ENCODE measurements around the gene FAM20C. TPM values are rescaled to one million over a fixed set of nuclear protein-coding genes. Genes with fewer than 3 reads are reported as not detected.
A peak's percentile ranks its signal among the peaks of the same experiment; 100 is the strongest.

Gene FAM20C
- total RNA-seq, 1 experiment from 2014 or later, result 34.0 TPM

GRCh38 chr7:282621-283020 is 90.2 kb downstream of the FAM20C start:
- Histone ChIP-seq H3K27me3 (replicated peaks; ENCODE audit: control insufficient read depth, insufficient read depth, low read length) (no peaks in the 10 kb centered on the region), H3K4me1 (peaks cover 16% of the 10 kb centered on the region), H3K4me3 (ENCODE audit: low read depth, low read length) (no peak overlapping the region), H3K9me3 (no peaks in the 10 kb centered on the region), H3K36me3 (ENCODE audit: control insufficient read depth, insufficient read depth, low read length) (no peaks in the 10 kb centered on the region)
- H3K36me3 Mint-ChIP-seq (ENCODE audit: insufficient read depth, unreplicated experiment), result no peaks in the 10 kb centered on the region
- POLR2A ChIA-PET, result no interaction called here
- H3K4me1 Mint-ChIP-seq (ENCODE audit: low read depth, unreplicated experiment), result peaks cover 26% of the 10 kb centered on the region
- CTCF ChIA-PET, result no interaction called here
- no peak overlapping the region for H3K27ac Mint-ChIP-seq (ENCODE audit: unreplicated experiment)
- H3K4me3 Mint-ChIP-seq (ENCODE audit: unreplicated experiment), result no peak overlapping the region
- peaks cover under 1% of the 10 kb centered on the region for H3K9me3 Mint-ChIP-seq (ENCODE audit: unreplicated experiment)
- H3K27me3 Mint-ChIP-seq (ENCODE audit: insufficient read depth, unreplicated experiment), result no peaks in the 10 kb centered on the region
- intact Hi-C loops (cut with micrococcal nuclease; ENCODE audit: unreplicated experiment), result no loop called here
- no peak for DNase-seq
- BruUV-seq (replicated peaks), result no TSS peak
- TF ChIP-seq, protein P1, sequence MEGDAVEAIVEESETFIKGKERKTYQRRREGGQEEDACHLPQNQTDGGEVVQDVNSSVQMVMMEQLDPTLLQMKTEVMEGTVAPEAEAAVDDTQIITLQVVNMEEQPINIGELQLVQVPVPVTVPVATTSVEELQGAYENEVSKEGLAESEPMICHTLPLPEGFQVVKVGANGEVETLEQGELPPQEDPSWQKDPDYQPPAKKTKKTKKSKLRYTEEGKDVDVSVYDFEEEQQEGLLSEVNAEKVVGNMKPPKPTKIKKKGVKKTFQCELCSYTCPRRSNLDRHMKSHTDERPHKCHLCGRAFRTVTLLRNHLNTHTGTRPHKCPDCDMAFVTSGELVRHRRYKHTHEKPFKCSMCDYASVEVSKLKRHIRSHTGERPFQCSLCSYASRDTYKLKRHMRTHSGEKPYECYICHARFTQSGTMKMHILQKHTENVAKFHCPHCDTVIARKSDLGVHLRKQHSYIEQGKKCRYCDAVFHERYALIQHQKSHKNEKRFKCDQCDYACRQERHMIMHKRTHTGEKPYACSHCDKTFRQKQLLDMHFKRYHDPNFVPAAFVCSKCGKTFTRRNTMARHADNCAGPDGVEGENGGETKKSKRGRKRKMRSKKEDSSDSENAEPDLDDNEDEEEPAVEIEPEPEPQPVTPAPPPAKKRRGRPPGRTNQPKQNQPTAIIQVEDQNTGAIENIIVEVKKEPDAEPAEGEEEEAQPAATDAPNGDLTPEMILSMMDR (IDR thresholded peaks at IDR 0.05; ENCODE audit: insufficient read depth in 1 of 2, low read depth in 1 of 2, low read length in 1 of 2, severe bottlenecking in 1 of 2, unreplicated experiment in 1 of 2), result no peak

GRCh38 chr7:284762-285722 is 92.7 kb downstream of the FAM20C start:
- intact Hi-C loops (cut with micrococcal nuclease; ENCODE audit: unreplicated experiment), result loop anchor here (2.0 kb wide), 2 partner anchors 20 to 34 kb away; no protein-coding TSS in a partner anchor
- Histone ChIP-seq H3K9me3 (no peaks in the 10 kb centered on the region; the same call in 1 of the 2 replicates), H3K36me3 (ENCODE audit: control insufficient read depth, insufficient read depth, low read length) (no peaks in the 10 kb centered on the region), H3K4me1 (peaks cover 16% of the 10 kb centered on the region), H3K4me3 (ENCODE audit: low read depth, low read length) (peak overlapping the region; percentile 16), H3K27me3 (replicated peaks; ENCODE audit: control insufficient read depth, insufficient read depth, low read length) (no peaks in the 10 kb centered on the region)
- Mint-ChIP-seq H3K4me1 (ENCODE audit: low read depth, unreplicated experiment) (peaks cover 26% of the 10 kb centered on the region), H3K36me3 (ENCODE audit: insufficient read depth, unreplicated experiment) (no peaks in the 10 kb centered on the region), H3K4me3 (ENCODE audit: unreplicated experiment) (peak overlapping the region; percentile 72), H3K27me3 (ENCODE audit: insufficient read depth, unreplicated experiment) (no peaks in the 10 kb centered on the region), H3K9me3 (ENCODE audit: unreplicated experiment) (no peaks in the 10 kb centered on the region), H3K27ac (ENCODE audit: unreplicated experiment) (peak overlapping the region; percentile 82)
- TF ChIP-seq, protein P1 (IDR thresholded peaks at IDR 0.05; ENCODE audit: insufficient read depth in 1 of 2, low read depth in 1 of 2, low read length in 1 of 2, severe bottlenecking in 1 of 2, unreplicated experiment in 1 of 2), result peak in 1 of 2 experiments; percentile 6
- BruUV-seq (replicated peaks), result no TSS peak
- DNase-seq, result peak; percentile 62 to 67
- POLR2A ChIA-PET, result interaction anchor here (0.9 kb wide), 1 partner anchor 218 kb away, joined by 3 read pairs; no protein-coding TSS in a partner anchor
- CTCF ChIA-PET, result interaction anchor here (1.3 to 1.7 kb wide), 4 partner anchors 9 to 37 kb away, joined by 3 to 5 read pairs (median 4); no protein-coding TSS in a partner anchor

- no peaks in the 10 kb centered on the region for H3K27me3 Mint-ChIP-seq (ENCODE audit: insufficient read depth, unreplicated experiment)
- no peaks in the 10 kb centered on the region for H3K27me3 ChIP-seq (replicated peaks; ENCODE audit: control insufficient read depth, insufficient read depth, low read length)
- TF ChIP-seq, protein P1 (IDR thresholded peaks at IDR 0.05; ENCODE audit: insufficient read depth in 1 of 2, low read depth in 1 of 2, low read length in 1 of 2, severe bottlenecking in 1 of 2, unreplicated experiment in 1 of 2), result no peak
- H3K4me3 ChIP-seq (ENCODE audit: low read depth, low read length), result no peak overlapping the region
- intact Hi-C loops (cut with micrococcal nuclease; ENCODE audit: unreplicated experiment), result loop anchor here (2.0 kb wide), 2 partner anchors 21 to 33 kb away; no protein-coding TSS in a partner anchor
- BruUV-seq (replicated peaks), result TSS peak; percentile 24
- no peaks in the 10 kb centered on the region for H3K36me3 Mint-ChIP-seq (ENCODE audit: insufficient read depth, unreplicated experiment)
- POLR2A ChIA-PET, result interaction anchor here (0.9 kb wide), 1 partner anchor 218 kb away, joined by 3 read pairs; no protein-coding TSS in a partner anchor
- CTCF ChIA-PET, result interaction anchor here (1.3 to 1.7 kb wide), 4 partner anchors 9 to 36 kb away, joined by 3 to 5 read pairs (median 4); no protein-coding TSS in a partner anchor
- H3K9me3 ChIP-seq, result no peaks in the 10 kb centered on the region; the same call in 1 of the 2 replicates
- no peaks in the 10 kb centered on the region for H3K9me3 Mint-ChIP-seq (ENCODE audit: unreplicated experiment)
- H3K4me3 Mint-ChIP-seq (ENCODE audit: unreplicated experiment), result peak overlapping the region; percentile 72
- no peaks in the 10 kb centered on the region for H3K36me3 ChIP-seq (ENCODE audit: control insufficient read depth, insufficient read depth, low read length)
- H3K4me1 ChIP-seq, result peaks cover 16% of the 10 kb centered on the region
- H3K27ac Mint-ChIP-seq (ENCODE audit: unreplicated experiment), result peak overlapping the region; percentile 82
- H3K4me1 Mint-ChIP-seq (ENCODE audit: low read depth, unreplicated experiment), result peaks cover 26% of the 10 kb centered on the region
- DNase-seq, result peak in 1 of 2 experiments; percentile 38
These were observed 93.4 kb downstream of the FAM20C start for GRCh38 chr7:285731-286130.

All from Caco-2 (cell line).